HuH-7 (cell line): ENCODE measurements around the gene MACROH2A2.

ENCODE experiments used
- DNase-seq: peaks from one replicate; pipeline ENCODE4 v3.0.0; 2011; ENCODE audit warnings: low spot score

Gene MACROH2A2

GRCh38 chr10:70130878-70131559 is 78.4 kb downstream of the MACROH2A2 start:
- no peak for DNase-seq

DNA sequence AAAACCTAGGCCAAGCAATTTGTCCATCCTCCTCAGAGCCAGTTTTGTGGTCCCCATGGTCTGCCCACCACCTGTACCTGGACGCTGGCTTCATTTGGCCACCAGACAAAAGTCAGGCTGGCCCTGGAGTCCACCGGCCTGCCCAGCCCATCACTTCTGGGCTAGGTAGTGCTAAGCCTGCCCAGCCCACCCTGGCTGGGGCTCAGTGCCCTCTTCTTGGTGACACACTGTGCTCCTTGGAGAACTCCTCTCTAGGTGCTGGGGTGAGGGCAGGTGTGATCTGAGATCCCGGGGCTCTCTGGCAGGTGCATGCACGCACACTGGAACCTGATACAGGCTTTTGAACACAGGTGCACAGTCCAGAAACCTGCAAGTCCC is 78.9 kb downstream of the MACROH2A2 start:
- no peak for DNase-seq

GRCh38 chr10:70132098-70133029 is 79.7 kb downstream of the MACROH2A2 start, which contains the start of gene AIFM2:
Gene AIFM2, minus strand, starts transcription at chr10:70132825. Its CDS starts 8,741 bp downstream, at chr10:70124084.
- DNase-seq: peak; percentile 73

DNA sequence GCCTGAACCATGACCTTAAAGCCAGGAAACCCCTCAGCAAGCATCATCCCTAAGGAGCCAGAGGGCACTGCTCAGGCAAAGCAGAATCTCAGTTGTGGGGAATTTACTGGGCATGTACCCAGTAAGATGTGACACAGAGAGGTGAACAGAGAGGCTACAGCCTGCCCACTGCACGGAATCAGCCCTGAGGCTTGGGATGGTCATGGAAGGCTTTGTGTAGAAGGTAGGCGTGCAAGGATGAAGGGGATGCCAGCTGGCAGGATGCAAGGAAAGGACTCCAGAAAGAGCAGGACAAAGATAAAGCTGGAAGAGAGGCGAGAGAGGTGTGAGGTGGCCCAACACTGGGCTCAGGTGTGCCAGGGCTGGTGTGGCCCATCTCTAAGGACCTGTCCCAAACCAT is 82.4 kb downstream of the MACROH2A2 start:
- no peak for DNase-seq

DNA sequence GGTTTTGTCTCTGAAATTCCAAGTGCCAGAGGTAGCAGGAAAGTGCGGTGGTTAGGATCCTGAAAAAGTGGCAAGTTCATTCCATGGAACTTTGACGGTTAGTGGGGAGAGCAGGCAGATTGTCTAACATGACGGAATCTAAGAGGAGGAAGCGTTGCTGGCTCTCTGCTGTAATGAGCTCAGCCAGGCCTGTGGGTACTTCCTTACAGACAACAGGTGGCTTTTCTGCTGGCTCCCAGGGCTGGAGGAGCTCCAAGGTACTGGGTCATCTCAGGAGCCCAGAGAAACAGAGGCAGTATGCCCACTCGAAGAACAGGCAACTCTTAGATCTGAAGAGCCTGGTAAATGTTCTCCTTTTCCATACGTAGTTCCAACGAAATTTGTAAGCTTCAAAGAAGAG is 83.0 kb downstream of the MACROH2A2 start:
- no peak for DNase-seq

DNA sequence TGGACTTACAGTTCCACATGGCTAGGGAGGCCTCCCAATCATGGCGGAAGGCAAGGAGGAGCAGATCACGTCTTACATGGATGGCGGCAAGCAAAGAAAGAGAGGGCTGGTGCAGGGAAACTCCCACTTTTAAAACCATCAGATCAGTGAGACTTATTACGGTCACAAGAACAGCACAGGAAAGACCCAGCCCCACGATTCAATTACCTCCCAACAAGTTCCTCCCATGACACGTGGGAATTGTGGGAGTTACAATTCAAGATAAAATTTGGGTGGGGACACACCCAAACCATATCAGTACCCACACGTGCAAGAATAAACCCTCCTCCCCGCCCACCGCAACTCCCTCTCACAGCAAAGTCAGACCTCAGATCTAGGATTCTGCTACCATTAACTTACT is 84.5 kb downstream of the MACROH2A2 start:
- no peak for DNase-seq

DNA sequence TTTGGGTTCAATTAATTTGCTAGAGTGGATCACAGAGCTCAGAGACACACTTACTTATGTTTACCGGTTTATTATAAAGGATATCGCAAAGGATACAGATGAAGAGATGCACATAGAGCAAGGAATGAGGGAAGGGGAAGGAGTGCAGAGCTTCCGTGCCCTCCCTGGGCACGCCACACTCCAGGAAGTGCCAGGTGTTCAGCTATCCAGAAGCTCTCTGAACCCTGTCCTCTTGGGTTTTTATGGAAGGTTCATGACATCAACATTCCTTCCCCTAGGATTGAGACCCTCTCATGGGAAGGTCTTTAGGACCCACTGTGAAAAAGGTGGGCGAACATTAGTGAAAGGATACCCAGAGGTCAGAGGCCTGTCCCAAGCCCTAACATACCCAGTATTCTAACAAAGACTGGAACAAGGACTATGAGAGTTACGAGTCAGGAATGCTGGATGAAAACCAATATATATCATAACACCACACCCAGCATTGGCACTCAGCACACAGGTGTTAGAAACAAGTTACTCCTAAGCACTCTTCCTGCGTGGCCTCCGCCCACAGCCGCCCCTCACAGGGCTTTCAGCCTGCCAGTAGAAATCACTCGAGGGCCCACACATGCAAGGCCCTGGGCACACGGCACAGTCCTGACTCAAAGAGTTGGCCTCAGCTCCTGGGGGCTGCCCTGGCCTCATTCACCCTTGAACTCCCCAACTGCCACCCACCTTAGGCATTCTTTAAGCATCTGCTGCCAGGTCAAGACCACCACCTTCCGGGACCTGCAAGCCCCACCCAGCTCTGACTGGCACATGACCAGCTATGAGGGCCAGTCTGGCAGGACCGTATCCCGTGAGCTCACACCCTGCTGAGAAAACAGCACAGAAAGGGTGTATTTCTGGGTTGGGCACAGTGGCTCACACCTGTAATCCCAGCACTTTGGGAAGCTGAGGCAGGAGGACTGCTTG is 85.6 kb downstream of the MACROH2A2 start:
- DNase-seq: no peak

DNA sequence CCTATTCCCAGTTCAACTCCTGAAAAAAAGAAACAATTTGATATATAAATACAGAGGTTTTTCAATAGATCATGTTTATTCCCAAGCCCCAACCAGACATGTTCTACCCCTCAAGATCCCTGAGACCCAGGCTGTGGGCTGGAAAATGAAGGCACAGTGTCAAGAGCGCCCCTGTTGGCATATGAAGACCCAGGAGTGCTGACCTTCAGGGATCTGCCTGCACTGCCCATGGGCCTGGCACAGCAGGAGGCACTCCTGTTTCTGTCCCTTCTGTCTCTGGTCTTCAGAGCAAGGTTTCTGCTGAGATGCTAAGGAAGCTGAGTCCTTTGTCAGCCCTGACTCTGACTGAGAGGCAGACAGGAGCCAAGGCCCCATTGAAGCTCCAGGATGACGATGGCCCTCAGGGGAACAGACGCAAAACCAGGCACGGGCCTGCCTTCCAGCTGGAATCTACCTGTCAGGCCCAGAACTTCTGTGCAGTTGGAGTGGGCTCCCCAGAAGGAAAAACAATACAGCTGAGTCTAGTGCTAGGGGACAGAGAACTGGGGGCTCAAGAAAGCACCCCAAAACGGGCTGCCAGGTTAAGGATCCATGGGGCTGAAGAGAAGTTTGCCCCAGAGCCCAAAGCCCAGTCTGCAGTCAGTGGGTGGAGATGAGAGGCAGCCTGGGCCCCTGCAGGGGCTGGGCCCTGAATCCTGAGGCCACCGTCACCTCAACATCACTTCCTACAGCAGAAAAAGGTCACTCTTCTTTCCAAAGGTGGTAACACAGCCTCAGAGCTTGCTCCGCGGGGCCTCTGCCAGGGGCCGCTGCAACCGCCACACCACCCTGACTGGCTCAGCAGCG is 86.7 kb downstream of the MACROH2A2 start:
- no peak for DNase-seq

GRCh38 chr10:70139997-70140250 is 87.3 kb downstream of the MACROH2A2 start:
- no peak for DNase-seq

DNA sequence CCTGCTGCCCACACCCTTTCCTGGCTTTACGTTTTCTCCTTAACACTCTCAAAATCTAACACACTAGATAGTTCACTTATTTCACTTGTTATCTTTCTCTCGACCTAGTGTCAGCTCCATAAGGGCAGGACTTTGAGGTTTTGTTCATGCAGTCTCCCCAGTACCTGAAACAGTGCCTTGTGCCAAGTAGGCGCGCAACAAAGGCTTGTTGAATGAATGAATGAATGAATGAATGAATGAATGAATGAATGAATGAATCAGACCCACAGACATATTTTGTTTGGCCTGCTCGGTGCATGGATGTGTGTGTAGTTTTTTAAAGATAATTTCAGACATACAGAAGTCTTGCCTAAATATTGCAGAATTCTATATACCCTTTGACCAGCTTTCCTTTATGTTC is 87.7 kb downstream of the MACROH2A2 start:
- no peak for DNase-seq

GRCh38 chr10:70142555-70142954 is 89.9 kb downstream of the MACROH2A2 start:
- DNase-seq: no peak

DNA sequence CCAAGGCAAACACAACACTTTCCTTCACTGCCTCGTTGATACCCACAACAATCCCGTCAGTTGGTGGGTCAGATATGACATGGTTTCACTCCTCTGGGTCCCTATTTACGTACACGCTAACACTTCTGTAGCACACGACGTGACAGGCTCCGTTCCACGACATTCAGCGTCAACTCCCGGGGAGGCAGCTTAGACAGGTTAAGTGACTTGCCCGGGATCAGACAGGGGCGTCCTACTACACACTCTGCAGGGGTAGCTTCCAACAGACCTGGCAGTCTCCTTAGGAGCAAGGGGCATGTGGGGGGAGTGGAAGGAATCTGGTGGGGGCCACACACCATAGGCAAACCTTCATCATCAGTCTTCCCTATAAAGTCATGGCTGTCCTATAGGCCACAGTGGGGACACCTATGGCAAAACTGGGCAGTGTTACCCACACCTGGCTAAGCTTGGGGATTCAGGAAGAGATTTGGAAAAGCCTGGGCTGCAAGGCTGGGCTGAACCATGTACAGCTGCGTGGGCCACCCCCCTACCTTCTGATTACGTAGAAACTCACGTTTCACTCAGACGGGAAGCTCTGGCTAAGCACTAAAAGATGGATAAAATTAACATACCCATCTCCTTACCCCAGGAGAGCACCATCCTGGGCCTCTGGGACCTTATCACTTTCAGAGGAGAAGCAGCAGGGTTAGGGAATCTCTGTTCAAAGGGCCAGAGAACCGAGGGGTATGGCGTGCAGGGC is 91.9 kb downstream of the MACROH2A2 start:
- DNase-seq: no peak

DNA sequence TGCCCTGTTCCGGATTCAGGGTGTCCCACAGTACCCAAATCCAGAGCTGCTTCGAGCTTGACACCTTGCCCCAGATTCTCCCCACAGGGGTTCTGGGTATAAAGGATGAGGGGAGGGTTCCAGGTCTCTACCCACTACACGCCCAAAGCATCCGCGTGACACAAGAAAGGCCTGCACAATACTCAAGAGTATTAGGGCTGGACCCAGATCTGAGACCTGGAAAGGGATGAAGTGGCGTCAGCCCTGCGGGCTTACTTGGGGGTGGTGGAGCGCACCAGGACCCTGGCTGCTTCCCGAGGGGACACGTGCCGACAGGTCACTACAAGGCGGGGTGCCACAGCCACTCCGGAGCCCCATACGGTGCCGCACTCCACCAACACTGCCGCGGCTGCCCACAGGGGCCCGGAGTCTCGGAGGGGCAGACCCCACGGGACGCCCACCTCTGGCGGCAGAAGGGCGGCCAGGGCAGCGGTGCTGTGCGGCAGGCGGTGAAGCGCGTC is 92.6 kb downstream of the MACROH2A2 start:
- no peak for DNase-seq

DNA sequence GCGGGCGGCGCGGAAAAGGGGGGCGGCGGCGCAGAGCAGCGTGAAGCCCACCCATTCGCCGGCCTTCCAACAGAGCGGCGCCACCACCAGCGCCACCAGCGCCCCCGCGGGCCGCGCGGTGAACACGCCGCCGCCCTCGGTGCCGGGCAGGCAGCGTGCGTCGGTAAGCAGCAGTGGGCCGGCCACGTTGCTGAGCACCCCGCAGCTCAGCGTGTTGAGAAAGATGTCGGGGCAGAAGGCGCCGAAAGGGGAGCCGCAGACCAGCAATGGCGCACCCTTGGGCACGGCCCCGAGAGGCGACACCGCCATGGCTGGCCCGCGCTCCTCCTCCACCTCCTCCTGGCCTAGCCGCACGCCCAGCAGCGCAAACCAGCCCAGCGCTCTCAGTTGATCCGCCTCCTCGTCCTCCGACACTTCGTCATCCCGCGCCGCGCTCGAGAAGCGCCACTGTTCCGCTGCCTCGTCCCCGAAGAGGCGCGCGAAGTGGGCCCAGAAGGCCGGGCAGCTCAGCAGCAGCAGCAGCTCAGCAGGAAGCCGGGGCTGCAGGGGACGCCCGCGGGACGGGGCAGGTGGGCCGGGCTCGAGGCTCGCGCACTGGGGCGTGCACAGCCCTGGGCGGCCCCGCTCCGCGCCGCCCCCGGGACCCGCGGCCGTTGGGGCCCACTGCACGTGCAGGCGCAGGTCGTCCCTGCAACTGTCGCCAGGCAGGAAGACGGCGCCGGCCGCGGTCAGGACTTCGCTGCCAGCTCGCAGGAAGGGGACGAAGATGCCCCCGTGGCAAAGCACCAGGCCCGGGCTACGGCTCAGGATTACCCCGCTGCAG is 93.2 kb downstream of the MACROH2A2 start:
- DNase-seq: peak; percentile 44

DNA sequence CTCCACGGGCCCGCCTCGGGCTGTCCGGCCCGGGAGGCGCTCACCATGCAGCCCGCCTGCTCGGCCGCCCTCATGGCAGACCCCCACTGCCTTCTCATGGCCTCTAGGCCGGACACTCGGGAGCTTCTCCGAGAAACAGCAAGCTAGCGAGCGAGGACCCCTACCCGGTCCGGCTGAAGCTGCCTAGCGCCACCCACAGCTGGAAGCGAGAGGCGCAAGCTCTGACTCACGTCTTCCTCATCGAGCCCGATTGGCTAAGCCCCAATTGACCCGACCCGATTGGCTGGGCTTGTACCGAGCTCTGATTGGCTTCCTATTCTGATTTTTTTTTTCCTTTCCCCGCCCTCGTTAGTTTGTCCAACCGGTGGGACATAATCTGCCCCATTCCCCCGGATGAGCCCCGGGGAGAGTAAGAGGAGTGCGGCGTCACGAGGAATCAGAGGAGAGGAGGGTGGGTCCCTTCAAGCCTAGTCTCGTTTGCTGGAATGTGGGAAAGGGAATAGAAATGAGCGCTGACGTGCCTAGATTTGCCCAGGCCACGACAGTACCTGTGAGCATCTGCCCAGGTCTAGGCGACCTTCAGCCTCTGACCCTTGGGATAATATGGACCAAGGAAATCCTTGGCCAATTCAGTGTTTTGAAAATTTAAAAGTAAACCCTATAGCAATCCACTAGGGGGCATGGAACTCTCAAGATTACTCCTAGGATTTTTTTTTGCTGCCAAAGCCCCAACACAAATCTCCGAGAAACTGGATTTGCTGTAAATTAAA is 94.0 kb downstream of the MACROH2A2 start, which contains the start of gene TYSND1:
TYSND1 (minus strand) TSS at position 212 of the 770 bp plus-strand sequence; CDS start at position 98, 114 bp downstream.
- peak; percentile 98 for DNase-seq

DNA sequence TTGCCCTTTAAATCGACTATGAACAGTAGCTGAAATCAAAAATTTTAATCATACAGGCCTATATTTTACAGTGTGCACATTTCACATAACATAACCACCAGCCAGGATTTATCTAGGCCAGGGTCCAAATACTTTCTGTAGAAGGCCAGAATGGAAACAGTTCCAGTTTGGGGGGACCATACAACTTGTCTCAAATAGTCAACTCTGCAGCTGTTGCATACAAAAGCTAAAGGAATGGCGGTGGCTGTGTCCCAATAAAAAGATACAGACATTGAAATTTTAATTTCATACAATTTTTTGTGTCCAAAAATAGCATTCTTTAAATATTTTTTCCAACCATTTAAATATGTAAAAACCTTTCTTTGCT is 94.6 kb downstream of the MACROH2A2 start:
- DNase-seq: no peak

GRCh38 chr10:70148516-70148915 is 95.9 kb downstream of the MACROH2A2 start:
- no peak for DNase-seq

GRCh38 chr10:70155255-70155838 is 102.7 kb downstream of the MACROH2A2 start:
- no peak for DNase-seq
